A673 (cell line): Measurements from ENCODE around the gene EHBP1L1. TPM values are rescaled to one million over a fixed set of nuclear protein-coding genes. Genes with fewer than 3 reads are reported as not detected.
A peak's percentile ranks its signal among the peaks of the same experiment; 100 is the strongest.

Experiments used
- BruUV-seq: library from RNA; stranded (reverse); fragments of 400-500 nt; replicated peaks from 2 replicates; lab custom pipeline; 2021; lab: Mats Ljungman, UMichigan
- CTCF ChIA-PET: fragments of 300-600 bp; sonication (Branson Sonifier 250); formaldehyde crosslinking; loops from one replicate; lab custom pipeline; 2022; ENCODE audit warnings: antibody characterized with exemption; lab: Charles Lee
- POLR2A ChIA-PET: fragments of 300-600 bp; sonication (Branson Sonifier 250); formaldehyde crosslinking; loops from one replicate; lab custom pipeline; 2022; ENCODE audit warnings: antibody characterized with exemption; ENCODE audit not compliant: low non-redundant PET; lab: Charles Lee
- DNase-seq: peaks from one replicate; pipeline ENCODE4 v3.0.0-alpha.2; 2015; ENCODE audit warnings: low spot score
- H3K27ac ChIP-seq: fragments of 200-600 bp; sonication (generic); 2 replicates; pipeline ENCODE4 v1.5.1; 2016; ENCODE audit warnings: mixed run types, low read depth, mild to moderate bottlenecking, mixed read lengths, antibody characterized with exemption, low read length; ENCODE audit not compliant: poor library complexity, severe bottlenecking
- H3K27me3 ChIP-seq: fragments of 200-600 bp; sonication (generic); replicated peaks from 2 replicates; pipeline ENCODE4 v1.6.1; 2017; ENCODE audit warnings: mixed run types, low read depth, mild to moderate bottlenecking, mixed read lengths, antibody characterized with exemption, low read length; ENCODE audit not compliant: insufficient read depth, poor library complexity
- H3K36me3 ChIP-seq: fragments of 200-600 bp; sonication (generic); 2 replicates; pipeline ENCODE4 v1.6.1; 2016; ENCODE audit warnings: mixed run types, mild to moderate bottlenecking, mixed read lengths, antibody characterized with exemption, low read length; ENCODE audit not compliant: insufficient read depth, poor library complexity, severe bottlenecking
- H3K4me1 ChIP-seq: fragments of 200-600 bp; sonication (generic); 2 replicates; pipeline ENCODE4 v1.6.1; 2017; ENCODE audit warnings: mixed run types, mild to moderate bottlenecking, mixed read lengths, antibody characterized with exemption, low read length; ENCODE audit not compliant: insufficient read depth, poor library complexity, severe bottlenecking
- H3K4me3 ChIP-seq: fragments of 200-600 bp; sonication (generic); 2 replicates; pipeline ENCODE4 v1.5.1; 2016; ENCODE audit warnings: low read depth, mixed run types, mild to moderate bottlenecking, mixed read lengths, low read length; ENCODE audit not compliant: poor library complexity, severe bottlenecking
- H3K9me3 ChIP-seq: fragments of 200-600 bp; sonication (generic); 2 replicates; pipeline ENCODE4 v1.6.1; 2016; ENCODE audit warnings: mixed run types, low read depth, mild to moderate bottlenecking, mixed read lengths, antibody characterized with exemption, low read length; ENCODE audit not compliant: poor library complexity, severe bottlenecking
- CTCF ChIP-seq: fragments of 300-800, 200-600 bp; sonication (generic); conservative IDR thresholded peaks from 2 replicates; pipeline ENCODE4 v1.5.1; 2017; ENCODE audit warnings: low read depth, mild to moderate bottlenecking, antibody characterized with exemption, low read length, moderate library complexity, mixed read lengths
- EZH2 ChIP-seq: fragments of 200-600 bp; sonication (generic); IDR thresholded peaks from 2 replicates; pipeline ENCODE4 v1.6.1; 2017; ENCODE audit warnings: borderline replicate concordance, low read depth, mild to moderate bottlenecking, mixed read lengths, antibody characterized with exemption, low read length; ENCODE audit not compliant: poor library complexity, severe bottlenecking
- intact Hi-C: fragments of 100-400 bp; cut with micrococcal nuclease; formaldehyde crosslinking; loops from one replicate; pipeline ENCODE4 v1.10.0; 2022; ENCODE audit not compliant: unreplicated experiment
- total RNA-seq: library from RNA; stranded (reverse); gene quantifications from 2 replicates; pipeline ENCODE4 v1.2.3, GENCODE V29; 2021

The EHBP1L1 gene
- total RNA-seq, 1 experiment from 2014 or later, result 29.5 TPM

DNA sequence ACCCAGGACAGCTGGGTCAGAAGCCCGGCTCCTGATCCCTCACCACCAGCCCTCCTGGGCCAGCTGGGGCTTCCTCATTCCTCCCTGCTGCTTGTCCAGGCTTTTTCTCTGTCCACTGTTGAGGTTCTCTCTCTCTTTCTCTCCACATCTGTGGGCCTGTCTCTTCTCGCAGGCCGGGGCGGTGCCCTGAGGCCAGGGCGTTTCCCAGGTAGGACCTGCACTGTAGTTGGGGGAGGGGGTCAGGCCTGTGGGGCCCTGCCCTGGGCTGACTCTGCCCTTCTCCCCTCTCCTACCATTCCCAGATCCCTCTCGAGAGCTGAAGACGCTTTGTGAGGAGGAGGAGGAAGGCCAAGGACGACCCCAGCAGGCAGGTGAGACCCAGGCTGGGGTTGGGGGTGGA lies 4.9 kb downstream of the EHBP1L1 start:
- ChIA-PET POLR2A (no interaction called here), CTCF (no interaction called here)
- Histone ChIP-seq H3K27me3 (no peaks in the 10 kb centered on the region), H3K4me3 (no peak overlapping the region), H3K4me1 (peaks cover 13% of the 10 kb centered on the region), H3K9me3 (no peaks in the 10 kb centered on the region), H3K36me3 (peaks cover 7% of the 10 kb centered on the region), H3K27ac (no peak overlapping the region)
- TF ChIP-seq CTCF (no peak), EZH2 (no peak)
- no TSS peak for BruUV-seq
- no peak for DNase-seq
- intact Hi-C loops, result no loop called here

- H3K9me3 ChIP-seq, result no peaks in the 10 kb centered on the region
- ChIA-PET CTCF (interaction anchor here (0.6 kb wide), 1 partner anchor 188 kb away, joined by 6 read pairs; no protein-coding TSS in a partner anchor), POLR2A (no interaction called here)
- intact Hi-C loops, result no loop called here
- no peak overlapping the region for H3K27ac ChIP-seq
- H3K4me3 ChIP-seq, result no peak overlapping the region
- no TSS peak for BruUV-seq
- no peaks in the 10 kb centered on the region for H3K27me3 ChIP-seq
- TF ChIP-seq EZH2 (no peak), CTCF (no peak)
- DNase-seq, result no peak
- H3K36me3 ChIP-seq, result peaks cover 7% of the 10 kb centered on the region
- peaks cover 5% of the 10 kb centered on the region for H3K4me1 ChIP-seq
These were observed 6.1 kb downstream of the EHBP1L1 start for GRCh38 chr11:65581928-65582327.

DNA sequence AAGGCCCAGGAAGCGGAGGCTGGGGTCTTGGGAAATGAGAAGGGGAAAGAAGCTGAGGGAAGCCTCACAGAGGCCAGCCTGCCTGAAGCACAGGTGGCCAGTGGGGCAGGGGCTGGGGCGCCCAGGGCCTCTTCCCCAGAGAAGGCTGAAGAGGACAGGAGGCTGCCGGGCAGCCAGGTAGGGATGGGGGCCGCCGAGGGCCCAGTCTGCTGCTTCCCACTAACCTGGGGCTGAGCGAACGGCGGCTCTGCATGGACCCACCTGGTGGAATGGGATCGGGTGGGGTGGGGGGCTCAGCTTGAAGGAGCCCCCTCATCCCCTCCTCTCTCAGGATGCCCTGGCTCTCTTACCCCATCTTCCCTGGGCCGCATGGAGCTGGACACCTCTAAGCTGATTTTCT lies 7.7 kb downstream of the EHBP1L1 start:
- intact Hi-C loops, result no loop called here
- peaks cover 7% of the 10 kb centered on the region for H3K36me3 ChIP-seq
- H3K9me3 ChIP-seq, result no peaks in the 10 kb centered on the region
- H3K27ac ChIP-seq, result peak overlapping the region; percentile 40
- BruUV-seq, result no TSS peak
- TF ChIP-seq EZH2 (no peak), CTCF (no peak)
- H3K4me1 ChIP-seq, result no peaks in the 10 kb centered on the region
- DNase-seq, result no peak
- ChIA-PET CTCF (no interaction called here), POLR2A (no interaction called here)
- H3K27me3 ChIP-seq, result no peaks in the 10 kb centered on the region
- no peak overlapping the region for H3K4me3 ChIP-seq
